Activated CD8-positive, alpha-beta memory T cell treated with anti-CD3 and anti-CD28 coated beads for 48 hours (primary cell): ENCODE results near the gene PAQR5.
"Not testable (repeated sequence)": the region's sequence is repeated elsewhere in the genome, so short reads cannot be mapped to it uniquely, and the experiment has no call there.

Source experiments
- DNase-seq, 3 experiments: peaks; one replicate each; pipeline ENCODE4 v3.0.0-alpha.2; 2020; ENCODE audit warnings: low read depth in 2 of 3, low spot score in 2 of 3

The PAQR5 gene

DNA sequence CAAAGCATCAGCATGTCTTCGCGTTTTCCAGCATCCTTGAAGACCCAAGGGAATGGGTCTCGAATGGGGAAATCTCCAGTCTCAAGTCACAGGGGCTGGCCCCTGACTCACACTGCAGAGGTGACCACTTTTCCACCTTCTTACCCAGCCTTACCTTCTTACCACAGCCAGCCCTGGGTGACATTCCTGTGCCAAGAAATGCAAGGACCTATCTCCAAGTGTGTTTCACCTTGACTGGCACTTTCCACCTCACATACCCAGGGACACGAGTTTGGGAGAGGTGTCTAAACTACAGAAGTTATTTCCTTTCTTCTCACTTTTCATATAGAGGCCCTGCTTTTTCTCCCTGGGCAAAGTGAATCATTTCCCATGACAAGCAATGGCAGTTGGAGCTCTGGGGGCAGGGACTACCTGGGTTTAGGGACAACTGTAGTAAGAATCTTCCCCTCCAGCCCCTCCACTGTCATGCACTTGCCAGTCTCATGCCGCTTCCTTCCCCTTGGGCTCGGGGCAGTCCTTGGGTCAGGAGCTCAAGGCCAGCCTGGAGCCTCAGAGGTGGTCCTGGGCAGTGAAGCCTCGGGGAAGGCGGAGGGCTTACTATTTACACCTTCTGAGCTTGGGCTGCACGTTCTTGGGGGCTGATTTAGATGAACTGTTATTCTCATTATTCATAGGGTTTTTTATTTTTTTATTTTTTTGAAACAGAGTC lies 16.8 kb downstream of the PAQR5 start:
- no peak for DNase-seq

DNA sequence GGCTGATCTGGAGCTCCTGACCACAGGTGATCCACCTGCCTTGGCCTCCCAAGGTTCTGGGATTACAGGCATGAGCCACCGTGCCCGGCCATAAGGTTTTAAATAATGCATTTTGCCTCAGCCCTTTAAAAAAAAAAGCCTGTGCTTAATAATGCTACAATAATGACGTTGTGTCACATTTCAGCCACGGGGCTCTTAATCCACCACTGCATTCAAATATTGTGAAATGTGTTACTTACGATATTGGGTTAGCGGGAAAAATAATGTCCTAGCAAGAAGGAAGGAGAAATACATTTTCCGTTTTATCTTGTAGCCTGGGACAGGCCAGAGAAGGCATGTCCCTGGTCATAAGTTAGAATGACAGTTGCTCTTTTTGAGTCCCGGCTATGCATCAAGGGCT lies 17.6 kb downstream of the PAQR5 start:
- DNase-seq, result no peak

- no peak for DNase-seq
These were observed 18.7 kb downstream of the PAQR5 start for GRCh38 chr15:69317392-69317841.

GRCh38 chr15:69318033-69318432 lies 19.3 kb downstream of the PAQR5 start:
- no peak for DNase-seq

GRCh38 chr15:69319384-69320375 lies 21.0 kb downstream of the PAQR5 start:
- no peak for DNase-seq

GRCh38 chr15:69320977-69321554 lies 22.4 kb downstream of the PAQR5 start:
- no peak for DNase-seq

DNA sequence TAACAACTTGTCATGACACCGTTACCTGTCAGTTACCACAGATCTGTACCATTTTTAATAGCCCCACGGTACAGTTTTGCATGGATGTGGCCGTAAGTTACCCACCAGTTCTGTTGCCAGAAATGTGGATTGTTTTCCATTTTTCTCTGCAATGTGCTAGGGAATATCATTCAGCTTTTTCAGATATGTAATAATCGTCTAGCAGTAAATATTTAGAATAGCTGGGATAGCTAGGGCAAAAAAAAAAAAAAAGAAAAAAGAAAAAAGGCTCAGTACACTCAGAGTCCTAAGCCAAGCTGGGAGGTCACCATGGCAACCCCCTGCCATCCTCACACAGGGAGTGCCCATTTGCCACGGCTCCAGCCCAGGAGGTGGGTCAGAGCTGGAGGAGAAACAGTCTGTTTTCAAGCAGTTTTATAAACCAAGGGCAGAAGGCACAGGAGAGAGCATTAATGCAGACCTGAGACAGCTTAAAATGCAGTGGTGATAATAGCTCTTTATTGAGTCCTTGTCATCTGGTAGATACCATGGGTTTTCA lies 25.2 kb downstream of the PAQR5 start:
- no peak for DNase-seq

DNA sequence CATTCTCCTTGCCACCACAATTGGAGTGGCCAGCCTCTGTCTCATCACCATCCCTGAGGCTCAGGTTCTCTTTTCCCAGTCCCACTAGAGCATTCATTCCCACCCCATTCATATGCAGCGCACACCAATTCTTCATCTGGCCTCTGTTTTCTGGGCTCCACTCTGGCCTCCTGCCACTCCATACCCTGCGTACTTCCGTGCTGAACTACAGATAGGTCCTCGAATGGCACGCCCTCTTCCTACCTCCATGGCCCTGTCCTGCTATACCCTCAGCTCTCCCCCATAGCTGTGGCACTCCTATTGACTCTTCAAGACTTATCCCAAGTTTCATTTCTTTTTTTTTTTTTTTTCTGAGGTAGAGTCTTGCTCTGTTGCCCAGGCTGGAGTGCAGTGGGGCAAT lies 25.9 kb downstream of the PAQR5 start:
- DNase-seq, result no peak

DNA sequence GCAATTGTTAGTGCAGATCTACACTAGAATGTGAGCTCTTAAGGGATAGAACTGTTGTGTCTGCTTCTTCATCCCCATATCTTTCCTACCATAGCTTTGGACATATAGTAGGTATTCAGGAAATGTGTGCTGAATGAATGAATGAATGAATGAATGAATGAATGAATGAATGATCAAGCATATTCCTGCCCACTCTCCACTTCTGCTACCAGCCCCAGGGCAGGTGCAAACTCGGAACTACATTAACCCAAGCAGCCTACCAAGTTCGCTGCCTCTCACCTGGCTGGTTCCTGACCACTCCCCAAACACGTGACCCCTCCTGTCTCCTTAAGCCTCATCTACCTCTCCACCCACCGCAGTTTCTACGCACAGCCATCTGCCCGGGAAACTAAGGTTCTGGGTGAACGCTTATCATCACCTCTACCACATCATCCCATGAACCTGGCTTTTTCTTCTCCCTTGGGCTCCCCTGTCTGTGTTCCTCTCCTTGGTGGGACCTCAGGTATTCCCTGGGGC lies 26.8 kb downstream of the PAQR5 start:
- DNase-seq, result no peak

- no peak for DNase-seq
These were observed 29.4 kb downstream of the PAQR5 start for GRCh38 chr15:69328080-69328479.

DNA sequence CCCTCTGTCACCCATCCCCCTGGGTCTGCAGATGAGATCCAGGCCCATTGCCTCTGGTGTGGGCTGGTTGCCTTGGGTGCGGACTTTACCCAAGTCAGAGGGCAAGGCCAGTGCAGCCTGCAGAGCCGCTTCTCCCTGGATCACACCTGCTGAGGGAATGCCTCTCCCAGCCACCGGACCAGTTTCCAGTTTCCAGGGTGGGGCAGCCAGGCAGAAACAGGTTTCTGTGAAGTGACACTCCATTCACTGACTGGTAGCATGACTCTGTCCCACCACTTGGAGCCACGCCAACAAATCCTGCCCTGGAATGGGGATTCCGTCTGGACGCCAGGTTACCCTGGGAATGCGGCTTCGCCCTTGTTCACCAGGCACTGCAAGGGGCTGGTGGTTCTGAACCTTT lies 30.0 kb downstream of the PAQR5 start:
- DNase-seq, result no peak

DNA sequence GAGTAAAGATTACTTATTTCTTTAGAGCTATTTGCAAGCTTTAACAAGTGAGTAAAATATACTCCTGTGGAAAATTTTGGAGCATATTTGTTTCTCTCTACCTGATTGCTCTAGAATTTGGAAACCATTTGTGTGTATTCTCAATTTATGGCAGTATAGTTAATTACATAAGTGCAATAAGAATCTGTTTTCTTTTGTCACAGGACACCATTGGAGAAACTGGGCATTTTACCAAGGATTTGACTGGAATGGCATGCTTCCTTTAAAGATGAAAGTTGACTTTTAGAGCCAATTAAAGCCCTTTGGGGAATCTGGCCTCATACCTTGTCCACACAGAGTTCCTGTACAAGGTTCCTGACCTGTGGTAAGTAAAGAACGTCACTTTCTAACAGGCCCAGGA lies 38.4 kb downstream of the PAQR5 start:
- DNase-seq, result no peak

DNA sequence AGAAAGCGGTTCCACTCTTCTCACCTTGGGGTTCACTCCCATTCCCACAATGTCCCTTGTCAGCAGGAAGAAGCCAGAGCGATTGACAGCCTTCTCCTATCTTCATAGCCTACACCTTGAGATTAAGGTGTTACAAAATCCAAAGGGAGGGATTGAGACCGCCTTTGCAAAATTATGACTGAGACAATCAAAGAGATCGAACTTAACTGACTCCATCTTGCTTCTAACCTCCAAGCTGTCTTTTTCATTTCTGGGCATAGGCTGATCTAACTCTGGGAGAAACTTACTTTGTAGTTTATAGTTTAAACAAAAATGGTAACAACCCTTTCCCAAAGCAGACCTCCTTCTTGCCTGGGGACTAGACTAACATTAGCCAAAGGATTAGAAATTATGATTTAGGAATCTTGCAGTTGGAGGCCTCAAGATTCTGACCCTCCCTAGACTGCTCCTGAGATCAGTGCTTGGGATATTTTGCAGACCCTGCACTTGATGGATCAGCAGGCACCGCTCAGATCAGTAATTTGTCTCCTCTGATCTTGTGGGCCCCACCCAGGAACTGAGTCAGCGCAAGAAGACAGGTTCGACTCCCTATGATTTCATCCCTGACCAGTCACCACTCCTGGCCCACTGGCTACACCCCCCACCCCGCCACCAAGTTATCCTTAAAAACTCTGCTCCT lies 40.0 kb downstream of the PAQR5 start:
- no peak for DNase-seq

DNA sequence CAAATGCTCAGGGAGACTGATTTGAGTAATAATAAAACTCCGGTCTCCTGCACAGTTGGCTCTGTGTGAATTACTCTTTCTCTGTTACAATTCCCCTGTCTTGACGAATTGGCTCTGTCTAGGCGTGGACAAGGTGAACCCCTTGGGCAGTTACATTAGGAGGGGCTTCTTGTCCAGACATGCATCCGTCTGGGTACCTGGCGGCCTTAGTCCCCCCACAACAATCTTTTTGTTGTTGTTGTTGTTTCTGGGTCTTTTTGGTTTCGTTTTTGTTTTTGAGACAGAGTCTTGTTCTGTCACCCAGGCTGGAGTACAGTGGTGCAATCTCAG lies 40.5 kb downstream of the PAQR5 start:
- not testable (repeated sequence) for DNase-seq

DNA sequence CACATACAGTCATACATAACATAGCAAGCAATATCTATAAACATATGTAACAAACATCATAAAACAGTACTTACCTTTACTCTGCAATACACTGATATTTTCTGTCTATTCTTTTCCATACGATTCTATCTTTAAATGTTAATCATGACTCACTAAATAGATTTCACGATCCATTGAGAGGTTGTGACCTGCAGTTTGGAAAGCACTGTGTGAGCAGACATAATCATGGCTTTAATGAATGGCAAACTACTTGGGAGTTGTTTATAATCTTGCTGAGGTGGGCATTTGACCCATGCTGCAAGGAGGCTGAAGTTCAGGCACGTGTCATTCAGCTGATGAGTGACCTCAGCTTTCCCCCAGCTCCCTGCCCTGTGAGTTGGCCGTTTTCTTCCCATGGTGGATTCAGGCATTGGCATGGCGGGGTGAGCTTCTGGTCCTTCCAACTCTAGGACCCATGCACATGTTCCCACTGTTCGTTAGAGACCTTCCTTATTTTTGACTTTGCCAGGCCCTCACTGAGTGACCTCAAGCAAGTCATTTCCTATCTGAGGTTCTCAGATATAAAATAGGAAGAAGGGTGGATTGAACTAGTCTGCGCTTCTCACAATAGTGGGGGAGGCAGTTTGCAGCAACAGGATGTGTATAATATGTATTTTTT lies 41.7 kb downstream of the PAQR5 start:
- no peak for DNase-seq

GRCh38 chr15:69341356-69341755 lies 42.6 kb downstream of the PAQR5 start:
- DNase-seq, result no peak

DNA sequence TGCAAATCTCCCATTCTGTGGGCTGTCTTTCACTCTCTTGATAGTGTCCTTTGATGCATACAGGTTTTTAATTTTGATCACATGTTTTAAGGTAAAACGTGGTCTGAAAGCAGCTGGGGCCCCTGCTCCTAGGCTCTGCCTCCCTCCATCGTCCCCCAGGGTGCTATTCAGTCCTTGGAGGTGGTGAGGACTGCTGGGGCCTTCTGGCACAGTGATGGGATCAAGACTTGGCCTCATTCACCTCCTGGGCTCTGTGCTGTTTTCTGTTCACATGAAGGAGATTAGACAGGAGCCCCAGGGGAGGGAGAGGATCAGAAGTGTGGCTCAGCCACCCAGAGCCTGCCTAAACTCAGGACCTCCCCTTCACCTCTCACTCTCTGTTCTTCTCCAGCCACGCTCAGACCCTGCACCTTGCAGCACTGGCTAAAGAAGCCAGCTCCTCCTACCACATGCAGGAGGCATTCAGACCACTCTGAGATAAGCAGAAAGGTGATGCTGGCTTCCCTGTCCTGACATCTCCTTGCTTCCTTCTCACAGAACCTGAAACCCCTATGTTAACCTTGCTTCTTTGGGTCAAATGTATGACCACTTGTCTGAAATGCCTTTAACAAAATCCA lies 43.9 kb downstream of the PAQR5 start:
- no peak for DNase-seq

DNA sequence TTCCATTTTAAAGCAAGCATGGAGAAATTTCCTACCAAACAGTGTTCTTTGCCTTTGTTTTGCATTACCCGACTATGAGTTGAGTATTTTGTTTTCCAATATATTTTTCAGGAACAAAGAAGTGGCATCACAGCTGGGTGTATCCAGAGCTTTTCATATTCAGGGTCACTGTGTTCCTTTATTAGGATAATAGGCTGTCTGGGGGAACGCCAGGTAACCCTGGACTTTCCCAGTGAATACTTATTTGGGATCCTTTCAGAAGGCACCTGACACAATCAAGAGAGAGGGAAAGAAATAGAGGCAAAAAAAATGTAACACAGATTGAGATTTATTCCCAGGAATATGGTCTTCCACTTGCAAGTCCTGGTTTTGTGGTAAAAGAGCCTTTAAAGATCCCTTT lies 44.4 kb downstream of the PAQR5 start:
- DNase-seq, result no peak

DNA sequence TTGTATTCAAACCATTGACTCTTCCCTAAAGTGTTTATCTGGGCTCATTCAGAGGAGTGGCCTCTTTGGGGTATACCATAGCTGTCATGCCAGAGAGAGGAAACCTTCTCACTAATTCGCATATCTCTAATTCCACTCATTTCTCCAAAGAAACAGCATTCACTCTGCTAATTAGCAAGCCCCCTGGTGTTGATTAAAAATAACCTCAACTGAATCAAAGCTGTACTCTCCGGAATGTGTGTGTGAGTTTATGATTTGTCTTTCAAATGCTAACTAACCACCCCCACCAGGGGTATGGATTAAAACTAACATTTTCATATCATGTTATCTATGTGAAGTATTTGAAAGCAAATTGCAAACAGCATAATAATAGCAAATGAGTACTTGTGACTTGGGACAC lies 45.5 kb downstream of the PAQR5 start:
- DNase-seq, result no peak

DNA sequence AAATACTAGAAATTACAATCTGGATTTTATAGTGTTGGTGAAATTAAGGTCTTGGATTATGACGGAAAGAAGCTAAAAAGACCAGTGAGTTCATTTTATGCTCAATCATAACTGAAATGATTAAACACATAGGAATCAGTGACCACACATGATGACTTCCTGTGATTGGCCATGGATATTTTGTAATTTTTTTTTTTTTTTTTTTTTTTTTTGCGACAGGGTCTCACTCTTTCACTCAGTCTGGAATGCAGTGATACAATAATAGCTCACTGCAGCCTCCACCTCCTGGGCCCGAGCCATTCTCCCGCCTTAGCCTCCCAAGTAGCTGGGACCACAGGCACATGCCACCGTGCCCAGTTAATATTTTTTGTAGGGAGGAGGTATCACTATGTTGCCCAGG lies 47.4 kb downstream of the PAQR5 start:
- DNase-seq, result no peak
